ENCODE results near the gene DPH7. TPM values are rescaled to one million over a fixed set of nuclear protein-coding genes. Genes with fewer than 3 reads are reported as not detected.

The DPH7 gene
- total and polyA plus RNA-seq, 2 of the 8 experiments (the other 6 are each of a cell fraction or from before 2014, with no cell fraction given): 44.6 to 45.5 TPM

DNA sequence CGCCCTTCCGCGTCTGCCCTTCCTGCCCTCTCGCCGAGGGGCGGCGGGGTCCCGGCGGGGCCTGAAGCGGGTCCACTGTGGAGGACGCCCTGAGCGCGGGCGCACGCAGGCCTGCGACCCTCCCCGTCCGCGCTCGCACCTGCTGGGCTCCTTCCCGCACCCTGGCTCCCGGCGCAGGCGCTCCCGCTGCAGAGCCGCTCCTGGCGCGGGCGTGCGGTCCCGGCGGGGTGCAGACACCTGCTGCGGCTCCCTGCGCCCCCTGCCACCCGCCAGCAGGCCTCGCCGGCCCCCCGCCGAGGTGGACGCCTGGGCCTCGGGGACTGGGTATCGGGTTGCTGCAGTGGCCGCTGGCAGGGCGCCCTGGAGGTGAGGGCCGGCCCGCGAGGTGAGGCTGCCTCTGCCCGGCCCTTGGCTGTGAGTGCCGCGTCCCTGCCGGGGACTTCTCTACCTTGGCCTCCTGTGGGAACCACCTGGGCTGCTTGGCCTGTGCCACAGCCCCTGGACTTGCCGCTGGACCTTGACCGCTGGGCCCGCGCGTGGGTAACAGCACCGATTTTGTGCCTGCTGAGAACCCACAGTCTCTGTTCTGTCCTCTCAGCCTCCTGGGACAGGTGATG is 27.4 kb upstream of the DPH7 start:
- CTCF ChIA-PET (ENCODE audit: partially characterized antibody): no interaction called here
- TF ChIP-seq, protein P1, sequence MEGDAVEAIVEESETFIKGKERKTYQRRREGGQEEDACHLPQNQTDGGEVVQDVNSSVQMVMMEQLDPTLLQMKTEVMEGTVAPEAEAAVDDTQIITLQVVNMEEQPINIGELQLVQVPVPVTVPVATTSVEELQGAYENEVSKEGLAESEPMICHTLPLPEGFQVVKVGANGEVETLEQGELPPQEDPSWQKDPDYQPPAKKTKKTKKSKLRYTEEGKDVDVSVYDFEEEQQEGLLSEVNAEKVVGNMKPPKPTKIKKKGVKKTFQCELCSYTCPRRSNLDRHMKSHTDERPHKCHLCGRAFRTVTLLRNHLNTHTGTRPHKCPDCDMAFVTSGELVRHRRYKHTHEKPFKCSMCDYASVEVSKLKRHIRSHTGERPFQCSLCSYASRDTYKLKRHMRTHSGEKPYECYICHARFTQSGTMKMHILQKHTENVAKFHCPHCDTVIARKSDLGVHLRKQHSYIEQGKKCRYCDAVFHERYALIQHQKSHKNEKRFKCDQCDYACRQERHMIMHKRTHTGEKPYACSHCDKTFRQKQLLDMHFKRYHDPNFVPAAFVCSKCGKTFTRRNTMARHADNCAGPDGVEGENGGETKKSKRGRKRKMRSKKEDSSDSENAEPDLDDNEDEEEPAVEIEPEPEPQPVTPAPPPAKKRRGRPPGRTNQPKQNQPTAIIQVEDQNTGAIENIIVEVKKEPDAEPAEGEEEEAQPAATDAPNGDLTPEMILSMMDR (IDR thresholded peaks at IDR 0.05; ENCODE audit: control extremely low read depth in 1 of 3, insufficient read depth in 1 of 3, low read depth in 1 of 3, low read length in 3 of 3): no peak
- TF ChIP-seq SP4 (IDR thresholded peaks at IDR 0.05; ENCODE audit: low read length) (no peak), JUND (IDR thresholded peaks at IDR 0.05; ENCODE audit: low read length) (no peak), SAP30 (IDR thresholded peaks at IDR 0.05; ENCODE audit: insufficient read depth, insufficient replicate concordance, low read length) (no peak), MAFK (IDR thresholded peaks at IDR 0.05; ENCODE audit: low read depth, low read length) (no peak), RBBP5 (IDR thresholded peaks at IDR 0.05; ENCODE audit: borderline replicate concordance, low read depth, low read length) (0 out of 2 replicates have a peak, but pooled peaks have one; percentile 26), USF2 (IDR thresholded peaks at IDR 0.05; ENCODE audit: low read length) (no peak), SUZ12 (IDR thresholded peaks at IDR 0.05; ENCODE audit: low read length) (no peak)

More for the DNA sequence above, 27.4 kb upstream of the DPH7 start:
- peak overlapping the region; percentile 17 for H4K91ac ChIP-seq (replicated peaks; ENCODE audit: insufficient read length, low read length)
- no peak overlapping the region for H2BK12ac ChIP-seq (ENCODE audit: low read depth, low read length)
- peaks cover 0 to 9% (median 2%) of the 10 kb centered on the region in 4 experiments; a peak in 2 of 7 replicates for H3K27me3 ChIP-seq (replicated peaks in 1 of 4; ENCODE audit: control insufficient read depth in 3 of 4, extremely low read depth in 1 of 4, insufficient read depth in 3 of 4, low read length in 3 of 4)
- no peak overlapping the region for H2BK20ac ChIP-seq (ENCODE audit: low read length)
- H3K4me2 ChIP-seq (ENCODE audit: insufficient read depth in 1 of 2, low read depth in 2 of 2, low read length in 2 of 2): peak overlapping the region; percentile 42 to 78
- no peaks in the 10 kb centered on the region for H3K9me3 ChIP-seq (ENCODE audit: insufficient read depth in 2 of 2, low read depth in 1 of 2, low read length in 1 of 2)
- H2BK120ac ChIP-seq (replicated peaks; ENCODE audit: low read depth, low read length): no peak overlapping the region
- no peaks in the 10 kb centered on the region for H3K79me1 ChIP-seq (ENCODE audit: low read depth, low read length)
- H2BK5ac ChIP-seq (ENCODE audit: low read depth, low read length): no peak overlapping the region
- peaks cover 0 to 7% of the 10 kb centered on the region in 2 experiments; a peak in 1 of 4 replicates for H3K79me2 ChIP-seq (ENCODE audit: control insufficient read depth in 1 of 2, insufficient read depth in 2 of 2, low read length in 2 of 2)
- POLR2A ChIA-PET (ENCODE audit: partially characterized antibody): interaction anchor here (1.2 kb wide), 1 partner anchor 54 kb away, joined by 3 read pairs; no protein-coding TSS in a partner anchor
- peak overlapping the region; percentile 53; the same call in 1 of the 2 replicates for H4K8ac ChIP-seq (ENCODE audit: extremely low read depth, insufficient read depth, low read length)
- no peak overlapping the region; the same call in 1 of the 2 replicates for H3K27ac ChIP-seq (ENCODE audit: low read depth, low read length)
- H3K9ac ChIP-seq (replicated peaks in 1 of 4; ENCODE audit: extremely low read depth in 1 of 4, low read depth in 3 of 4, low read length in 3 of 4): peak overlapping the region in 3 of 4 experiments; percentile 13 to 90 (median 64); a peak in 5 of 7 replicates
- H2AFZ ChIP-seq (ENCODE audit: low read length): no peak overlapping the region
- FAIRE-seq (no peak), DNase-seq (ENCODE audit: low read depth in 1 of 2, low spot score in 2 of 2) (no peak)
- peaks cover 0 to 17% (median 8%) of the 10 kb centered on the region in 4 experiments; a peak in 6 of 7 replicates for H3K4me1 ChIP-seq (replicated peaks in 1 of 4; ENCODE audit: control insufficient read depth in 3 of 4, insufficient read depth in 4 of 4, low read length in 3 of 4)
- H3K36me3 ChIP-seq (ENCODE audit: control insufficient read depth in 2 of 4, insufficient read depth in 4 of 4, low read length in 3 of 4): no peaks in the 10 kb centered on the region
- no peak overlapping the region for H2BK15ac ChIP-seq (ENCODE audit: low read length)
- no peak overlapping the region for H3K23ac ChIP-seq (ENCODE audit: insufficient read length)
- H4K20me1 ChIP-seq (replicated peaks in 1 of 2; ENCODE audit: control insufficient read depth in 1 of 2, insufficient read depth in 2 of 2, low read length in 2 of 2): peaks cover 7 to 16% of the 10 kb centered on the region in 2 experiments
- H3K56ac ChIP-seq (replicated peaks; ENCODE audit: insufficient read length, low read depth, low read length): no peak overlapping the region
- H3K23me2 ChIP-seq (ENCODE audit: low read depth, low read length): peaks cover 4% of the 10 kb centered on the region; the same call in 1 of the 2 replicates
- 13% methylated on average over 16 of the region's 57 CpGs; no CpG with 5 or more reads in 1 of the 2 experiments for WGBS, 2 experiments (ENCODE audit: extremely low coverage in 1 of 2, insufficient coverage in 1 of 2, insufficient read length in 1 of 2, insufficient replicate concordance in 2 of 2, low coverage in 1 of 2, low lambda C conversion rate in 2 of 2, missing lambda C conversion rate in 1 of 2)
- no peak overlapping the region for H3K14ac ChIP-seq (ENCODE audit: insufficient read length)
- H3K4ac ChIP-seq (replicated peaks; ENCODE audit: insufficient read length, low read depth, low read length): peak overlapping the region; percentile 78
- peak overlapping the region; percentile 60; the same call in 1 of the 2 replicates for H3K18ac ChIP-seq (ENCODE audit: extremely low read depth, low read length)
- H4K5ac ChIP-seq (ENCODE audit: insufficient read length, low read depth, low read length): no peak overlapping the region
- peak overlapping the region; percentile 74 to 85 (median 84) for H3K4me3 ChIP-seq (ENCODE audit: extremely low read depth in 1 of 4, insufficient read depth in 2 of 4, low read depth in 3 of 4, low read length in 4 of 4)
- no peak overlapping the region for H2AK5ac ChIP-seq (ENCODE audit: low read depth, low read length)
